CD8-positive, alpha-beta memory T cell (primary cell): ENCODE data around the gene TADA2B. TPM values are rescaled to one million over a fixed set of nuclear protein-coding genes. Genes with fewer than 3 reads are reported as not detected.

ENCODE experiments used
- CTCF ChIA-PET: fragments of 350-600 bp; sonication (Branson Sonifier 250); formaldehyde crosslinking; loops from one replicate; lab custom pipeline; 2021; ENCODE audit warnings: antibody characterized with exemption; lab: Charles Lee
- POLR2A ChIA-PET: fragments of 350-600 bp; sonication (Branson Sonifier 250); formaldehyde crosslinking; loops from one replicate; lab custom pipeline; 2021; ENCODE audit warnings: antibody characterized with exemption; lab: Charles Lee
- DNase-seq, 5 donors: peaks; one replicate each; pipeline versions ENCODE4 v3.0.0 to v3.0.0-alpha.2; 2020 to 2022; ENCODE audit warnings: mixed read lengths in 1 of 5
- H3K27ac ChIP-seq: one replicate; pipeline ENCODE4 v1.7.0; 2013; ENCODE audit warnings: low read depth, mild to moderate bottlenecking, low read length, moderate library complexity
- H3K27me3 ChIP-seq: 2 replicates; pipeline ENCODE4 v1.7.0; 2013; ENCODE audit warnings: low read length, mild to moderate bottlenecking; ENCODE audit not compliant: insufficient read depth, poor library complexity, severe bottlenecking
- H3K36me3 ChIP-seq: 2 replicates; pipeline ENCODE4 v1.7.0; 2013; ENCODE audit warnings: mild to moderate bottlenecking, low read length, moderate library complexity; ENCODE audit not compliant: insufficient read depth
- H3K4me1 ChIP-seq: 2 replicates; pipeline ENCODE4 v1.7.0; 2013; ENCODE audit warnings: mild to moderate bottlenecking, low read length, moderate library complexity; ENCODE audit not compliant: insufficient read depth
- H3K4me3 ChIP-seq: 2 replicates; pipeline ENCODE4 v1.7.0; 2013; ENCODE audit warnings: mild to moderate bottlenecking, low read length
- H3K9me3 ChIP-seq: 2 replicates; pipeline ENCODE4 v1.7.0; 2013; ENCODE audit warnings: mild to moderate bottlenecking, low read length
- H3K27ac Mint-ChIP-seq, 8 donors: one replicate each; pipeline ENCODE4 v1.8.0; 2020 to 2021; ENCODE audit warnings: mixed read lengths in 8 of 8, mild to moderate bottlenecking in 6 of 8, inconsistent platforms in 3 of 8, moderate library complexity in 3 of 8
- H3K27me3 Mint-ChIP-seq, 2 donors: one replicate each; pipeline ENCODE4 v1.8.0; 2020 to 2021; ENCODE audit warnings: mixed read lengths in 2 of 2, mild to moderate bottlenecking in 1 of 2, moderate library complexity in 1 of 2
- H3K36me3 Mint-ChIP-seq, 3 donors: one replicate each; pipeline ENCODE4 v1.8.0; 2020 to 2021; ENCODE audit warnings: mixed read lengths in 3 of 3, inconsistent platforms in 1 of 3, mild to moderate bottlenecking in 1 of 3
- H3K4me1 Mint-ChIP-seq, 3 donors: one replicate each; pipeline ENCODE4 v1.8.0; 2020 to 2021; ENCODE audit warnings: mixed read lengths in 3 of 3, inconsistent platforms in 1 of 3, mild to moderate bottlenecking in 1 of 3
- H3K4me3 Mint-ChIP-seq, 7 donors: one replicate each; pipeline ENCODE4 v1.8.0; 2020 to 2021; ENCODE audit warnings: mixed read lengths in 7 of 7, mild to moderate bottlenecking in 6 of 7, moderate library complexity in 4 of 7, inconsistent platforms in 2 of 7
- H3K9me3 Mint-ChIP-seq, 5 donors: one replicate each; pipeline ENCODE4 v1.8.0; 2020 to 2022; ENCODE audit warnings: mixed read lengths in 5 of 5, mild to moderate bottlenecking in 3 of 5, moderate library complexity in 2 of 5, inconsistent platforms in 1 of 5
- polyA plus RNA-seq: library from polyadenylated mRNA; unstranded; fragments of 300-500 nt; fragmentation: Illumina TruSeq; gene quantifications from one replicate; pipeline ENCODE4 v1.2.3, GENCODE V29; 2021
- total RNA-seq, 2 experiments: library from RNA; stranded (reverse); gene quantifications; one replicate each; pipeline ENCODE4 v1.2.3, GENCODE V29; 2021

Gene TADA2B
- total and polyA plus RNA-seq, 3 experiments from 2014 or later = 6.0 to 16.0 (median 15.8) TPM

GRCh38 chr4:7068883-7069282 is 25.7 kb downstream of the TADA2B start:
- Histone ChIP-seq H3K27ac (peak overlapping the region; percentile 79), H3K36me3 (peaks cover 6% of the 10 kb centered on the region), H3K4me3 (peak overlapping the region; percentile 82), H3K9me3 (no peaks in the 10 kb centered on the region), H3K4me1 (peaks cover 34% of the 10 kb centered on the region), H3K27me3 (no peaks in the 10 kb centered on the region)
- Mint-ChIP-seq H3K27ac (peak overlapping the region; percentile 75 to 99 (median 94)), H3K4me3 (peak overlapping the region; percentile 91 to 96 (median 94)), H3K36me3 (peaks cover 0 to 22% (median 0%) of the 10 kb centered on the region in 3 donors), H3K4me1 (peaks cover 36 to 57% (median 52%) of the 10 kb centered on the region in 3 donors), H3K9me3 (no peaks in the 10 kb centered on the region), H3K27me3 (peaks cover 0 to 7% of the 10 kb centered on the region in 2 donors)
- CTCF ChIA-PET = interaction anchor here (1.0 to 9.0 kb wide), 12 partner anchors 10 to 394 kb away, joined by 3 to 131 read pairs (median 8); partner anchors contain the start of genes BLOC1S4 and TADA2B
- DNase-seq = no peak
- POLR2A ChIA-PET = interaction anchor here (1.1 to 4.6 kb wide), 7 partner anchors 25 to 353 kb away, joined by 4 to 82 read pairs (median 7); partner anchors contain the start of genes BLOC1S4, TADA2B and TBC1D14

- no peaks in the 10 kb centered on the region for H3K9me3 Mint-ChIP-seq
- POLR2A ChIA-PET = interaction anchor here (1.2 kb wide), 2 partner anchors 27 to 361 kb away, joined by 3 to 5 read pairs; partner anchors contain the start of genes MRFAP1L1 and TADA2B
- peak overlapping the region in 6 of 8 donors; percentile 7 to 73 (median 59) for H3K27ac Mint-ChIP-seq
These were observed 27.7 kb downstream of the TADA2B start for GRCh38 chr4:7070729-7071511.

GRCh38 chr4:7073059-7073458 is 29.9 kb downstream of the TADA2B start:
- no peak overlapping the region for H3K4me3 Mint-ChIP-seq
- H3K27me3 ChIP-seq = no peaks in the 10 kb centered on the region
- H3K36me3 ChIP-seq = no peaks in the 10 kb centered on the region
- CTCF ChIA-PET = interaction anchor here (1.3 to 9.0 kb wide), 3 partner anchors 30 to 355 kb away, joined by 3 to 87 read pairs (median 4); partner anchors contain the start of gene BLOC1S4
- POLR2A ChIA-PET = no interaction called here
- no peak overlapping the region for H3K4me3 ChIP-seq
- H3K27me3 Mint-ChIP-seq = peaks cover 5 to 9% of the 10 kb centered on the region in 2 donors
- H3K27ac ChIP-seq = no peak overlapping the region
- peaks cover 11% of the 10 kb centered on the region for H3K4me1 ChIP-seq
- no peak for DNase-seq
- H3K27ac Mint-ChIP-seq = peak overlapping the region in 2 of 8 donors; percentile 32 to 47
- H3K9me3 ChIP-seq = no peaks in the 10 kb centered on the region
- H3K9me3 Mint-ChIP-seq = no peaks in the 10 kb centered on the region
- peaks cover 12 to 22% (median 19%) of the 10 kb centered on the region in 3 donors for H3K4me1 Mint-ChIP-seq
- peaks cover 0 to 2% (median 0%) of the 10 kb centered on the region in 3 donors for H3K36me3 Mint-ChIP-seq

More at GRCh38 chr4:7070729-7071511, 27.7 kb downstream of the TADA2B start:
- Histone ChIP-seq H3K4me1 (peaks cover 25% of the 10 kb centered on the region), H3K27ac (no peak overlapping the region), H3K4me3 (no peak overlapping the region), H3K9me3 (no peaks in the 10 kb centered on the region), H3K27me3 (no peaks in the 10 kb centered on the region), H3K36me3 (no peaks in the 10 kb centered on the region)
- H3K4me1 Mint-ChIP-seq = peaks cover 29 to 40% (median 33%) of the 10 kb centered on the region in 3 donors
- peak overlapping the region in 6 of 7 donors; percentile 40 to 87 (median 64) for H3K4me3 Mint-ChIP-seq
- DNase-seq = peak; percentile 79 to 89 (median 81)
- CTCF ChIA-PET = interaction anchor here (0.7 to 9.0 kb wide), 35 partner anchors 8 to 395 kb away, joined by 3 to 131 read pairs (median 4); partner anchors contain the start of genes BLOC1S4, MRFAP1L1, TADA2B and TBC1D14
- peaks cover 0 to 7% of the 10 kb centered on the region in 2 donors for H3K27me3 Mint-ChIP-seq
- peaks cover 0 to 9% (median 0%) of the 10 kb centered on the region in 3 donors for H3K36me3 Mint-ChIP-seq

GRCh38 chr4:7073526-7074390 is 30.6 kb downstream of the TADA2B start:
- peaks cover 5 to 8% of the 10 kb centered on the region in 2 donors for H3K27me3 Mint-ChIP-seq
- no peak for DNase-seq

GRCh38 chr4:7074426-7074825 is 31.3 kb downstream of the TADA2B start:
- H3K27me3 ChIP-seq = no peaks in the 10 kb centered on the region
- Mint-ChIP-seq H3K4me3 (no peak overlapping the region), H3K4me1 (peaks cover 5 to 9% (median 9%) of the 10 kb centered on the region in 3 donors), H3K27me3 (peaks cover 8 to 9% of the 10 kb centered on the region in 2 donors), H3K9me3 (no peaks in the 10 kb centered on the region), H3K36me3 (no peaks in the 10 kb centered on the region), H3K27ac (no peak overlapping the region)
- ChIA-PET CTCF (no interaction called here), POLR2A (no interaction called here)
- H3K27ac ChIP-seq = no peak overlapping the region
- H3K9me3 ChIP-seq = no peaks in the 10 kb centered on the region
- H3K4me3 ChIP-seq = no peak overlapping the region
- no peak for DNase-seq
- no peaks in the 10 kb centered on the region for H3K36me3 ChIP-seq
- peaks cover 4% of the 10 kb centered on the region for H3K4me1 ChIP-seq

More at GRCh38 chr4:7073526-7074390, 30.6 kb downstream of the TADA2B start:
- Mint-ChIP-seq H3K4me1 (peaks cover 7 to 16% (median 13%) of the 10 kb centered on the region in 3 donors), H3K4me3 (peak overlapping the region in 1 of 7 donors; percentile 2), H3K27ac (peak overlapping the region in 1 of 8 donors; percentile 79), H3K36me3 (no peaks in the 10 kb centered on the region), H3K9me3 (no peaks in the 10 kb centered on the region)
- H3K27me3 ChIP-seq = no peaks in the 10 kb centered on the region
- ChIA-PET POLR2A (no interaction called here), CTCF (interaction anchor here (1.5 to 9.0 kb wide), 2 partner anchors 31 to 356 kb away, joined by 4 to 87 read pairs; partner anchors contain the start of gene BLOC1S4)
- H3K9me3 ChIP-seq = no peaks in the 10 kb centered on the region
- H3K4me3 ChIP-seq = no peak overlapping the region
- no peaks in the 10 kb centered on the region for H3K36me3 ChIP-seq
- H3K27ac ChIP-seq = no peak overlapping the region
- peaks cover 8% of the 10 kb centered on the region for H3K4me1 ChIP-seq

GRCh38 chr4:7075962-7076695 is 33.0 kb downstream of the TADA2B start:
- H3K4me1 Mint-ChIP-seq = no peaks in the 10 kb centered on the region
- H3K4me1 ChIP-seq = no peaks in the 10 kb centered on the region
- H3K27ac ChIP-seq = no peak overlapping the region
- no peaks in the 10 kb centered on the region for H3K36me3 ChIP-seq
- H3K27me3 ChIP-seq = no peaks in the 10 kb centered on the region
- peaks cover 5 to 22% of the 10 kb centered on the region in 2 donors for H3K27me3 Mint-ChIP-seq
- H3K4me3 Mint-ChIP-seq = no peak overlapping the region
- POLR2A ChIA-PET = interaction anchor here (0.6 kb wide), 1 partner anchor 7 kb away, joined by 6 read pairs; no protein-coding TSS in a partner anchor
- no peak overlapping the region for H3K27ac Mint-ChIP-seq
- no peak for DNase-seq
- CTCF ChIA-PET = no interaction called here
- no peak overlapping the region for H3K4me3 ChIP-seq
- no peaks in the 10 kb centered on the region for H3K36me3 Mint-ChIP-seq
- H3K9me3 ChIP-seq = no peaks in the 10 kb centered on the region
- H3K9me3 Mint-ChIP-seq = peaks cover 0 to 4% (median 0%) of the 10 kb centered on the region in 5 donors

- Mint-ChIP-seq H3K4me3 (no peak overlapping the region), H3K27me3 (peaks cover 4 to 27% of the 10 kb centered on the region in 2 donors), H3K4me1 (no peaks in the 10 kb centered on the region), H3K36me3 (no peaks in the 10 kb centered on the region), H3K27ac (no peak overlapping the region), H3K9me3 (peaks cover 0 to 4% (median 0%) of the 10 kb centered on the region in 5 donors)
- H3K27me3 ChIP-seq = no peaks in the 10 kb centered on the region
- no peaks in the 10 kb centered on the region for H3K4me1 ChIP-seq
- DNase-seq = no peak
- ChIA-PET POLR2A (no interaction called here), CTCF (no interaction called here)
- H3K4me3 ChIP-seq = no peak overlapping the region
- no peak overlapping the region for H3K27ac ChIP-seq
- no peaks in the 10 kb centered on the region for H3K36me3 ChIP-seq
- H3K9me3 ChIP-seq = no peaks in the 10 kb centered on the region
These were observed 33.5 kb downstream of the TADA2B start for GRCh38 chr4:7076696-7077082.
